EH (cell line): ENCODE data around the gene GRIA3.
"Not testable (repeated sequence)": the region's sequence is repeated elsewhere in the genome, so short reads cannot be mapped to it uniquely, and the experiment has no call there.

Experiments used
- DNase-seq: peaks from one replicate; pipeline ENCODE4 v3.0.0-alpha.2; 2015; ENCODE audit warnings: low read depth

Gene GRIA3

GRCh38 chrX:123348468-123348867 lies 164.4 kb downstream of the GRIA3 start:
- DNase-seq = peak; percentile 70

- no peak for DNase-seq
These were observed 166.1 kb downstream of the GRIA3 start for GRCh38 chrX:123350226-123350625.

DNA sequence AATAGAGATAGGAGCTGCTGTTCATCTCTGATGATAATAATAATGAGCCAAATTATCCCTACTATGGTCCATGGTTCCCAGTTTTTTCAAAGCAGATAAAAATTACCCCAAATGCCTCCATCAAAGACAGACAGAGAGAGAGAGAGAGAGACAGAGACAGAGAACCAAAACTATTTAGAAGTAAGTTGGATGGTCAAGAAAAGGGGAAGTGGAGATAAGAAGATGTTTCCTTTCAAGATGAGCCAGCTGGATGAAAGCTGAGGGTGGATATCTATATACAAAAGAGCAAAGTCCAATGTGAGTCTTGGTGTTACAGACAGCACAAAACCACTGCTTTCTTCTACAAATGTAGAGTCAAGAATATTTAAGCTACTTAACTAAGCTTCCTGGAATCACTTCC lies 173.9 kb downstream of the GRIA3 start:
- DNase-seq = no peak

DNA sequence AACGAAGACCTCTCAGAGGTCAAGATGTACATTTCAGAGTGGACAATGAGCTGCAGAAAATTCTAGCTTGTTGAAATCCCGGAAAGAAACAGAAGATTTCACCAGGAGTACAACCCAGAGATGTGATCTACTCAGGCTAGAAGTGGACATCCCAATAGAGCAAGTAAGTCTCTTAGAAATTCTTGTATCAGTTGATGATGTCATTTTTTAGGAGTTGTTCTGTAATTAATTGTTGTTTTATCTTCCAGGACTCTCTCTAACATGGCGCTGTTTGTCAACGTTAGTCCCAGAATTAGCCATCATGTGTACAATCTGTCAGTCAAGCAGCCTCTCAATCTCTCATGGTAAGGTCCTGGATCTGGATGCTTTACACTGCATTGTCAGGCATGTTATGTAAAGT lies 174.4 kb downstream of the GRIA3 start:
- DNase-seq = no peak

GRCh38 chrX:123361371-123361770 lies 177.3 kb downstream of the GRIA3 start:
- DNase-seq = peak; percentile 55

DNA sequence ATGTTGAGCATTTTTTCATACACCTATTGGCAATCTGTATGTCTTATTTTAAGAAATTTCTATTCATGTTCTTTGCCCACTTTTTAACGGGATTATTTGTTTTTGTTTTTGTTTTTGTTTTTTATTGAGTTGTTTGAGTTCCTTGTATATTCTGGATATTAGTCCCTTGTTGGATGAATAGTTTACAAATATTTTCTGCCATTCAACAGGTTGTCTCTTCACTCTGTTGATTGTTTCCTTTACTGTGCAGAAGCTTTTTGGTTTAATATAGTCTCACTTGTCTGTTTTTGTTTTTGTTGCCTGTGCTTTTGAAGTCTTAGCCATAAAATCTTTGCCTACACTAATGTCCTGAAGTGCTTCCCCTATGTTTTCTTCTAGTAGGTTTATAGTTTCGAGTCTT lies 202.1 kb downstream of the GRIA3 start:
- DNase-seq = not testable (repeated sequence)

- DNase-seq = peak; percentile 12
These were observed 208.8 kb downstream of the GRIA3 start for GRCh38 chrX:123392921-123393320.

DNA sequence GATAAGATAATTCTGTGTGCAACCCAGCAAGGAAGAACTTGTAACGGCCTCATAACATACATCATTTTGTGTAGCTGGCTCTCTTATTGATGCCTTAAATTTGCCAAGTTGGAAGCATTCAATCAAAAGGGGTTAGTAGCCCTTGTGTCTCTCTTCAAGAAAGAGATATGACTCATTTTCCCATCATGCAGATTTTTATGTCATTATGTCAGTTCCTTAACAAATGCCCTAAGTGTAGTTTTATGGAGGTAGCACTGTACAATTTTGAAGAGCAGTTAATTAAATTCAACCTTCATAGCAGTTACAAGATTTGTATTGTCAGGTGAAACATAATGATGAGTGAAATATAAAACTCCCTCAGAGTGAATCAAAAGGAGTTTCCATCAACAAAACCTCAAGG lies 215.6 kb downstream of the GRIA3 start:
- peak; percentile 44 for DNase-seq

- DNase-seq = no peak
These were observed 221.2 kb downstream of the GRIA3 start for GRCh38 chrX:123405231-123405630.

- DNase-seq = peak; percentile 83
These were observed 225.0 kb downstream of the GRIA3 start for GRCh38 chrX:123408821-123409737.

- DNase-seq = peak; percentile 51
These were observed 238.8 kb downstream of the GRIA3 start for GRCh38 chrX:123422875-123423274.

DNA sequence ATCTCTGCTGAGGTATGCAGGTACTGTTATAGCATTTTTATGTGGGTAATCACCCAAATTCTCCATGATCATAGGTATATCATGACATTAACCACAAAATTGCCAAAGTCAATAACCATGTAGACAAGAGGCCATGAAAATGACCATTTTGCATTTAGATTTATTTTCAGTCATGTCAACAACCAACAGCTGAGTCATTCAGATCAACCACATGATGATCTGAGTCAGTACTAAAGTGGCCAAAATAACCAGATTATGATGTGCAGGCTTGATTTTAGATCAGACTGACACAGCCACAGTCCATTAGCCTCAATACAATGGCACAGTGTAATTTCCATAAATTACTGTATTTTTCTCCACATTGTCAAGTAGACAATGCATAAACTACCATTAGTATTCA lies 240.5 kb downstream of the GRIA3 start:
- peak; percentile 74 for DNase-seq

DNA sequence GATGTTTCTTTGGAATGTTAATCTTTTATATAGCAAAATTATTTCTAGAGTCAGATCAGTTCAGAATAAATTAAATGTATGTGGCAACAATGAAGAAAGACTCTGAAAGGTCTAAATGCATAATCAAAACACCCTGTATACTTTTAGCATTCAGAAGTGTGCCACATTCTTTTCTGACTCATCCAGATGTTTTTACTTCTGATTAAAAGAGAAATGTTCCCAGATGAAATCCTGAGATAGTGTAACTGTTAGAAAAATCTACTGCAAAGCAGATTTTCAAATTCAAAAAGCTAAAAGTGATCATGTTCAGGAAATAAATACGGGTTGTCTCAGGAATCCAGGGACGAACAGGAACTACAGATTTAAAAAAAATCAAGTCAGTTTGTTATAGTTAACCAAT lies 241.4 kb downstream of the GRIA3 start:
- peak; percentile 16 for DNase-seq

GRCh38 chrX:123425904-123426303 lies 241.8 kb downstream of the GRIA3 start:
- peak; percentile 61 for DNase-seq

DNA sequence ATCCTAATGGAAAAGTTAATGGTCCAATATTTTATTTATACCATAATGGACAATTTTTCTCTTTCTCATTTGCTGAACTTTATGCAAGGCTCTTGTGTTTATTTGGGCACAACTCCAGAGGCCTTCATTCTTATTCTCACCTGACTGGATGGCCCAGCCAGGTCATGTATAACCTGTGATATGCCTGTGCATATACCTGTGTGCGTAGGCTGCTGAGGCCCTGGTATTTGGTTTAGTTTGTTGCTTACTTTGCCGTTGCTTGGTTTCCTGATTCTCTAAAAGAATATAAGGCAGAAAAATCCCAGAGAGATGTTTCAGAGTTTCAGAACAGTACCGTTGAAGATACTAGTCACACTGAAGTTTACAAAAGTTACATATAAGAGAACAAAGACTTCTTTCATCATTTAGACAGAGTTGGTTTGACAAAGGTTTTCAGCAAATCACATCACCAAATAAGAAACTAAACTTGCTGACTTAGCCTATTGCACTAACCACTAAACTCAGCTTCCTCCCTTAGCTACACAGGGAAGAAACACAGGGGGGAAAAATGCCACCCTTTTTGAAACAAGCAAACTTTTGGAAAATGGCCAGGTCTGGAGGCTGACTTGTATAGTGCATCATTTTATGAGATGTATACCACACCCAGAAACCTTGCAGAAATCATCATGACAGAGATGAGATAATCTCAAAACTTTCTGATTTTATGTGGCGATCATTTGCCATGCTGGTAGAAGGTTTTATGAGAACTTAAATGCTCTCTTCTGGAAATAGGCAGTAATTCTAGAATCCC lies 248.5 kb downstream of the GRIA3 start:
- no peak for DNase-seq

GRCh38 chrX:123436512-123437136 lies 252.5 kb downstream of the GRIA3 start:
- DNase-seq = no peak

DNA sequence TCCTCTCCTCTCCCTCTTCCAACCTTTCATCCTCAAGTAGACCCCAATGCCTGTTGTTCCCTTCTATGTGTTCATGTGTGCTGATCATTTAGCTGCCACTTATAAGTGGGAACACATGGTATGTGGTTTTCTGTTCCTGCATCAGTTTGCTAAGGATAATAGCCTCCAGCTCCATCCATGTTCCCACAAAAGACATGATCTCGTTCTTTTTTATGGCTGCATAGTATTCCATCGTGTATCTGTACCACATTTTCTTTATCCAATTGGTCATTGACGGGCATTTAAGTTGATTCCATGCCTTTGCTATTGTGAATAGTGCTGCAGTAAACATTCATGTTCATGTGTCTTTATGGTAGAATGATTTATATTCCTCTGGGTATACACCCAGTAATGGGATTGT lies 255.8 kb downstream of the GRIA3 start:
- not testable (repeated sequence) for DNase-seq

GRCh38 chrX:123442764-123443163 lies 258.7 kb downstream of the GRIA3 start:
- DNase-seq = no peak

DNA sequence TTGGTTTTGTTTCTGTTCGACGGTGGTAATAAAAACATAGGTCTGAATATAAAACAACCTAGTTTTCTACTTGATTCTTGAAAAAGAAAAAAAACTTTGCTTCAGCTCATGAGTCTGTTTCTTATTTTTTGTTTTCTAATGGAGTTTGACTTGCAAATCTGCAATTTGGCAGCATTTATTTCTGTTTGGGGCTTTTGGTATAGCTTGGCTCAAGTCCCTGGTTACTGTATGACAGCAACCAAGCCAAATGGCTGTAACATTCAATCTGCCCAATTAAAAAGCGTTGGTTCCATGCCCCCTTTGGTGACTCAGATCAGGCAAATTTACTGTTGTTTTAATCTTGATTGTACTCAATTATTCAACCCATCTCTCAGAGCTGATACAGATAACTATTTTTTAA lies 263.4 kb downstream of the GRIA3 start:
- peak; percentile 5 for DNase-seq

DNA sequence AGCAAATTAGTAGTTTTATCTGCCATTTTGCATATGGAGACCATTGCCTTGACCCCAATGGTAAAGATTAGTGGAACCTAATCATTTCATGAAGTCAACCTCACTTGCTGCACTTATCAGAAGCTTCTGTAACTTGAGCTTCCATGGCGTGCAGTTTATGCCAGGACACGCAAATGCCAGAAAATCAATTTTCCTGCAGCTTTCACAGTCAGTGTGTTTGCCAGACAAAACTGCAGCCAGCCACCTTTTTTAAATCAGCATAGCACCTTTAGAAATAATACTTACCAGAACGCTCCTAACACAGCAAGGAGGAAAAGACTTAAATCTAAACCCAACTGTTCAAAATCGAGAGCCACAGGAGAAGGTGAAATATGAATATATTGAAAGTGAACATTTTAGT lies 265.3 kb downstream of the GRIA3 start:
- DNase-seq = no peak

GRCh38 chrX:123450222-123450621 lies 266.1 kb downstream of the GRIA3 start:
- peak; percentile 2 for DNase-seq

DNA sequence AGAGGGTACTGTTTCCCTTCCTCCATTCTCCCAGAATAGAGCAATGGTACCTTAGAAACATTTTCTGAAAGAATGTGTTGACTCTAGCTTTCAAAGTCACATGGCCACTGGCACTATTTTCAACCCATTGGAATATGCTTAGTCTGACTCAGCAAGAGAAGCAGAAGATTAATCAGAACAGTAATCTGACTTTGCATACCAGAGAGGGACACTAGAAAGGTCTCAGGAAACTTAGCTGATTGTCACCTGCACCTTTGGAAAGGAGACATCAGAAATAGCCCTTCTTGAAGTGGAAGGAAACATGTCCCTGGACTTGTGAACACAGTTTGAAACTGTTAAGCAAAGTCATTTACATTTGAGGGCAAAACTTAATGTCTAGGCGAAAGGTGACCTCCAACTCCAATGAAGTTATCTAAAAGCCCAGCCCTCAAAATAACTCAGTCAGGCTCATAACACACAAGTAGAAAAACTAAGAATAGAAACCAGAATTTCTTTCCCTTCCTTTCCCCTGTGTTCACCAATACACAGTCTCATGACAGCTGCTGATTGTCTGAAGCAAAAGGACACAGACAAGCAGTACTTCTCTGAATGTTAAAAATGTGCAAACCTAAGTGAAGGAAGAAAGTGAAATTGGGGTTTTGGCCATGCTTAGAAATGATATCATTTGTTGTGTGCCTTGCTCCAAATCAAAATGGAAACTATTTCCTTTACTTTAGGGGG lies 270.8 kb downstream of the GRIA3 start:
- peak; percentile 14 for DNase-seq
